Measurements from ENCODE around the gene PPTC7. TPM values are rescaled to one million over a fixed set of nuclear protein-coding genes. Genes with fewer than 3 reads are reported as not detected.

PPTC7 gene
- total and polyA plus RNA-seq, 2 of the 13 experiments (the other 11 are each of a cell fraction or from before 2014, with no cell fraction given): 4.8 to 12.3 TPM

DNA sequence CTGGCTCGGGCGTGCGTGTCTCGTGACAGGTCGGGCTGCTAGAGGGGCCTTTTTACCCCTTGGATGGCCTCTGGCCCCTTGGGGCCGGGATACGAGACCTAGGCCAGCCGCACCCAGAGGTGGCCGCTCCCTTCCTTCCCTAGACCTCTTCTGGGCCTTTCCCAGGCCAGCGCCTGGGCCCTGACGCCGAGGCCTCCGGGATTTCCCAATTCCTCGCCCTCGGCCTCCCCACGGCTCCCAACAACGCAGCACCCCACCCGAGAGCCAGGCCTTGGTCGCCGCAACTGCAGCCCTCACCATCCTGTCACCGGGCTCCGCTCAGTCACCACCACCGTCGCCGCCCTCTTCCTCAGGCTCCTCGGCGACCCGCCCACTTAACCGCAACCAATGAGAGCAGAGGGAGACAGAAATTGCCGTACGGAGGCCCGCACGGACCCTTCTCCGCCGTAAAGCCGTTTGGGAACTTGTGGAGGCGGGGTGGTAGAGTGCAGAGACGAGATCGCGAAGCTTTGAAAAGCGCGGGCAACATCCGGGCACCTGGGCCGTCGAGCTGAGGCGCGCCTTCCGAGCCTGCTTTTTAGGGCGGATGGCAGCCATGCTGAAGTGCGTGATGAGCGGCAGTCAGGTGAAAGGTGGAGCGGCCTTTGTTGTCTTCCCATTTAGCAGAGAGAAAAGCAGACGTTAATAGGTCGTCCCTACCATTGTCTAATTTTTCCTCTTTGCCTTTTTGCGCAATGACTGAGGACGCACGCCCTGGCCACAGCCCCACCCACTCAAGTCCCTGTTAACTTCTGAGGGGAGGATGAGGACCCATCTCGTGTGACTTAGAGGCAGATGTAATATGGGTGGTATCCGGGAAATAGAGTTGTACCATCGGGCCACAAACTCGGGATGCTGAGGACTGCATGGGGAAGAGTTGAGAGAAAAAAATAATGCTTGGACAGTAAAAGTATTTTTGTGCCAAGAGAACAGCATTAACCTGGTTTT, 81.1 kb downstream of the PPTC7 start, which contains the start of the genes RAD9B and VPS29 (continued):
- TF ChIP-seq, protein P1, sequence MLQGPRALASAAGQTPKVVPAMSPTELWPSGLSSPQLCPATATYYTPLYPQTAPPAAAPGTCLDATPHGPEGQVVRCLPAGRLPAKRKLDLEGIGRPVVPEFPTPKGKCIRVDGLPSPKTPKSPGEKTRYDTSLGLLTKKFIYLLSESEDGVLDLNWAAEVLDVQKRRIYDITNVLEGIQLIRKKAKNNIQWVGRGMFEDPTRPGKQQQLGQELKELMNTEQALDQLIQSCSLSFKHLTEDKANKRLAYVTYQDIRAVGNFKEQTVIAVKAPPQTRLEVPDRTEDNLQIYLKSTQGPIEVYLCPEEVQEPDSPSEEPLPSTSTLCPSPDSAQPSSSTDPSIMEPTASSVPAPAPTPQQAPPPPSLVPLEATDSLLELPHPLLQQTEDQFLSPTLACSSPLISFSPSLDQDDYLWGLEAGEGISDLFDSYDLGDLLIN (CRISPR knock-in tag; IDR thresholded peaks at IDR 0.05; ENCODE audit: borderline replicate concordance): peak; percentile 65; the same call in 1 of the 2 replicates
- TF ChIP-seq RFXAP (CRISPR knock-in tag; IDR thresholded peaks at IDR 0.05; ENCODE audit: borderline replicate concordance) (peak; percentile 89; the same call in 1 of the 2 replicates), ZNF605 (CRISPR knock-in tag; IDR thresholded peaks at IDR 0.05) (peak; percentile 99), NFE2L2 (IDR thresholded peaks at IDR 0.05; ENCODE audit: low read length) (no peak), DMAP1 (CRISPR knock-in tag; IDR thresholded peaks at IDR 0.05) (peak; percentile 88), ZNF782 (CRISPR knock-in tag; IDR thresholded peaks at IDR 0.05; ENCODE audit: borderline replicate concordance) (peak; percentile 61; the same call in 1 of the 2 replicates), HNRNPL (IDR thresholded peaks at IDR 0.05; ENCODE audit: low read depth, low read length) (peak; percentile 72; the same call in 1 of the 2 replicates), MYNN (CRISPR knock-in tag; IDR thresholded peaks at IDR 0.05; ENCODE audit: low read depth) (no peak), MTF1 (CRISPR knock-in tag; IDR thresholded peaks at IDR 0.05) (peak; percentile 92; the same call in 1 of the 2 replicates), ZNF337 (CRISPR knock-in tag; IDR thresholded peaks at IDR 0.05; ENCODE audit: borderline replicate concordance, low read depth) (peak; percentile 75; the same call in 1 of the 2 replicates), ZNF333 (CRISPR knock-in tag; IDR thresholded peaks at IDR 0.05; ENCODE audit: borderline replicate concordance) (peak; percentile 81), KLF6 (CRISPR knock-in tag; IDR thresholded peaks at IDR 0.05) (no peak; the same call in 1 of the 2 replicates), MLLT10 (CRISPR knock-in tag; IDR thresholded peaks at IDR 0.05) (no peak), TBX2 (CRISPR knock-in tag; IDR thresholded peaks at IDR 0.05; ENCODE audit: borderline replicate concordance) (peak; percentile 90), BHLHE40 (IDR thresholded peaks at IDR 0.05; ENCODE audit: low read length) (peak; percentile 73), SMARCE1 (IDR thresholded peaks at IDR 0.05; ENCODE audit: borderline replicate concordance) (no peak), ZNF543 (CRISPR knock-in tag; IDR thresholded peaks at IDR 0.05) (peak; percentile 99), YEATS4 (CRISPR knock-in tag; IDR thresholded peaks at IDR 0.05; ENCODE audit: borderline replicate concordance) (peak; percentile 91), KLF16 (CRISPR knock-in tag; IDR thresholded peaks at IDR 0.05) (peak in 1 of 2 experiments; percentile 87; a peak in 3 of 4 replicates), ZNF788 (CRISPR knock-in tag; IDR thresholded peaks at IDR 0.05; ENCODE audit: borderline replicate concordance) (peak; percentile 87; the same call in 1 of the 2 replicates)
- TF ChIP-seq, protein P2, sequence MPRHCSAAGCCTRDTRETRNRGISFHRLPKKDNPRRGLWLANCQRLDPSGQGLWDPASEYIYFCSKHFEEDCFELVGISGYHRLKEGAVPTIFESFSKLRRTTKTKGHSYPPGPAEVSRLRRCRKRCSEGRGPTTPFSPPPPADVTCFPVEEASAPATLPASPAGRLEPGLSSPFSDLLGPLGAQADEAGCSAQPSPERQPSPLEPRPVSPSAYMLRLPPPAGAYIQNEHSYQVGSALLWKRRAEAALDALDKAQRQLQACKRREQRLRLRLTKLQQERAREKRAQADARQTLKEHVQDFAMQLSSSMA (CRISPR knock-in tag; IDR thresholded peaks at IDR 0.05): no peak; the same call in 1 of the 2 replicates
- TF ChIP-seq, protein P3, sequence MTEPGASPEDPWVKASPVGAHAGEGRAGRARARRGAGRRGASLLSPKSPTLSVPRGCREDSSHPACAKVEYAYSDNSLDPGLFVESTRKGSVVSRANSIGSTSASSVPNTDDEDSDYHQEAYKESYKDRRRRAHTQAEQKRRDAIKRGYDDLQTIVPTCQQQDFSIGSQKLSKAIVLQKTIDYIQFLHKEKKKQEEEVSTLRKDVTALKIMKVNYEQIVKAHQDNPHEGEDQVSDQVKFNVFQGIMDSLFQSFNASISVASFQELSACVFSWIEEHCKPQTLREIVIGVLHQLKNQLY (CRISPR knock-in tag; IDR thresholded peaks at IDR 0.05): peak; percentile 57; the same call in 1 of the 2 replicates
- TF ChIP-seq, protein P4, sequence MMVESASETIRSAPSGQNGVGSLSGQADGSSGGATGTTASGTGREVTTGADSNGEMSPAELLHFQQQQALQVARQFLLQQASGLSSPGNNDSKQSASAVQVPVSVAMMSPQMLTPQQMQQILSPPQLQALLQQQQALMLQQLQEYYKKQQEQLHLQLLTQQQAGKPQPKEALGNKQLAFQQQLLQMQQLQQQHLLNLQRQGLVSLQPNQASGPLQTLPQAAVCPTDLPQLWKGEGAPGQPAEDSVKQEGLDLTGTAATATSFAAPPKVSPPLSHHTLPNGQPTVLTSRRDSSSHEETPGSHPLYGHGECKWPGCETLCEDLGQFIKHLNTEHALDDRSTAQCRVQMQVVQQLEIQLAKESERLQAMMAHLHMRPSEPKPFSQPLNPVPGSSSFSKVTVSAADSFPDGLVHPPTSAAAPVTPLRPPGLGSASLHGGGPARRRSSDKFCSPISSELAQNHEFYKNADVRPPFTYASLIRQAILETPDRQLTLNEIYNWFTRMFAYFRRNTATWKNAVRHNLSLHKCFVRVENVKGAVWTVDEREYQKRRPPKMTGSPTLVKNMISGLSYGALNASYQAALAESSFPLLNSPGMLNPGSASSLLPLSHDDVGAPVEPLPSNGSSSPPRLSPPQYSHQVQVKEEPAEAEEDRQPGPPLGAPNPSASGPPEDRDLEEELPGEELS (CRISPR knock-in tag; IDR thresholded peaks at IDR 0.05): peak; percentile 57; the same call in 1 of the 2 replicates
